HG02678 (cell line): ENCODE data around the gene ACTR8.

Experiments
- ATAC-seq: cut with Tn5 transposase; IDR thresholded peaks from one replicate; pipeline ENCODE4 v1.9.1; 2021; ENCODE audit warnings: mild to moderate bottlenecking, moderate library complexity; ENCODE audit not compliant: unreplicated experiment

ACTR8 gene

GRCh38 chr3:53865732-53866499 lies 16.0 kb downstream of the ACTR8 start:
- ATAC-seq: peak; percentile 68

GRCh38 chr3:53863145-53863544 lies 18.8 kb downstream of the ACTR8 start:
- ATAC-seq: peak; percentile 46

GRCh38 chr3:53862241-53862640 lies 19.7 kb downstream of the ACTR8 start:
- ATAC-seq: no peak

GRCh38 chr3:53860196-53860595 lies 21.8 kb downstream of the ACTR8 start:
- ATAC-seq: no peak

- no peak for ATAC-seq
These were observed 22.8 kb downstream of the ACTR8 start for GRCh38 chr3:53859178-53859577.

GRCh38 chr3:53858096-53858741 lies 23.7 kb downstream of the ACTR8 start:
- no peak for ATAC-seq

GRCh38 chr3:53856964-53857363 lies 25.0 kb downstream of the ACTR8 start:
- ATAC-seq: peak; percentile 58

- ATAC-seq: no peak
These were observed 31.1 kb downstream of the ACTR8 start for GRCh38 chr3:53850895-53851294.

GRCh38 chr3:53849916-53850315 lies 32.0 kb downstream of the ACTR8 start:
- no peak for ATAC-seq

GRCh38 chr3:53846851-53847155 lies 35.1 kb downstream of the ACTR8 start:
- no peak for ATAC-seq

- peak; percentile 53 for ATAC-seq
These were observed 35.7 kb downstream of the ACTR8 start, which contains the start of the genes CHDH and IL17RB for GRCh38 chr3:53846134-53846850. CHDH (minus strand) TSS chr3:53846419; CDS start chr3:53824008, 22,411 bp downstream. IL17RB (plus strand) TSS chr3:53846568; CDS start chr3:53846589, 21 bp downstream.

- peak; percentile 4 for ATAC-seq
These were observed 36.1 kb downstream of the ACTR8 start for GRCh38 chr3:53845881-53846133.

- peak; percentile 16 for ATAC-seq
These were observed 36.7 kb downstream of the ACTR8 start for GRCh38 chr3:53845103-53845880.

GRCh38 chr3:53844262-53845102 lies 37.5 kb downstream of the ACTR8 start:
- no peak for ATAC-seq

GRCh38 chr3:53843195-53844177 lies 38.5 kb downstream of the ACTR8 start:
- peak; percentile 36 for ATAC-seq

GRCh38 chr3:53842436-53843194 lies 39.3 kb downstream of the ACTR8 start:
- no peak for ATAC-seq

- no peak for ATAC-seq
These were observed 40.7 kb downstream of the ACTR8 start for GRCh38 chr3:53841296-53841695.

- ATAC-seq: no peak
These were observed 44.6 kb downstream of the ACTR8 start for GRCh38 chr3:53837331-53837730.
